ENCODE measurements around the gene PCED1B. TPM values are rescaled to one million over a fixed set of nuclear protein-coding genes. Genes with fewer than 3 reads are reported as not detected.

The PCED1B gene
- total RNA-seq, 2 experiments from 2014 or later: 117 to 119 TPM

- intact Hi-C loops (cut with micrococcal nuclease): loop anchor here (5.0 to 10.0 kb wide), 3 partner anchors 89 to 597 kb away; partner anchors contain the start of gene HDAC7
- no peaks in the 10 kb centered on the region for H3K27me3 Mint-ChIP-seq
- TF ChIP-seq CTCF (IDR thresholded peaks at IDR 0.05): no peak
- peak; percentile 29 for ATAC-seq
- H3K27ac Mint-ChIP-seq: peak overlapping the region; percentile 96
- peaks cover 26% of the 10 kb centered on the region for H3K4me1 Mint-ChIP-seq (ENCODE audit: low read depth)
- no peaks in the 10 kb centered on the region for H3K9me3 Mint-ChIP-seq
- ChIA-PET CTCF (interaction anchor here (0.7 to 2.6 kb wide), 9 partner anchors 9 to 201 kb away, joined by 3 to 17 read pairs (median 3); no protein-coding TSS in a partner anchor), POLR2A (interaction anchor here (0.6 to 14.5 kb wide), 23 partner anchors 8 to 1001 kb away, joined by 3 to 170 read pairs (median 4); partner anchors contain the start of genes AMIGO2 and PCED1B)
- H3K36me3 Mint-ChIP-seq (ENCODE audit: low read depth): peaks cover 82% of the 10 kb centered on the region
- DNase-seq: peak; percentile 71
- H3K4me3 Mint-ChIP-seq: peak overlapping the region; percentile 79
Measured at GRCh38 chr12:47218191-47218654, 138.8 kb downstream of the PCED1B start.

- peaks cover 80% of the 10 kb centered on the region for H3K36me3 Mint-ChIP-seq (ENCODE audit: low read depth)
- no peaks in the 10 kb centered on the region for H3K27me3 Mint-ChIP-seq
- TF ChIP-seq CTCF (IDR thresholded peaks at IDR 0.05): no peak
- H3K4me1 Mint-ChIP-seq (ENCODE audit: low read depth): peaks cover 33% of the 10 kb centered on the region
- no peak for ATAC-seq
- ChIA-PET POLR2A (interaction anchor here (1.1 to 14.5 kb wide), 7 partner anchors 7 to 249 kb away, joined by 3 to 170 read pairs (median 6); partner anchors contain the start of genes AMIGO2 and PCED1B), CTCF (interaction anchor here (0.7 to 2.6 kb wide), 10 partner anchors 8 to 187 kb away, joined by 3 to 17 read pairs (median 3); no protein-coding TSS in a partner anchor)
- peak overlapping the region; percentile 96 for H3K27ac Mint-ChIP-seq
- no peaks in the 10 kb centered on the region for H3K9me3 Mint-ChIP-seq
- H3K4me3 Mint-ChIP-seq: peak overlapping the region; percentile 79
- DNase-seq: no peak
- intact Hi-C loops (cut with micrococcal nuclease): loop anchor here (5.0 to 10.0 kb wide), 3 partner anchors 88 to 596 kb away; partner anchors contain the start of gene HDAC7
Measured at GRCh38 chr12:47219243-47219642, 139.8 kb downstream of the PCED1B start.

- Mint-ChIP-seq H3K27me3 (no peaks in the 10 kb centered on the region), H3K27ac (peak overlapping the region; percentile 88), H3K36me3 (ENCODE audit: low read depth) (peaks cover 83% of the 10 kb centered on the region), H3K4me3 (peak overlapping the region; percentile 74), H3K9me3 (no peaks in the 10 kb centered on the region), H3K4me1 (ENCODE audit: low read depth) (peaks cover 55% of the 10 kb centered on the region)
- ChIA-PET POLR2A (interaction anchor here (0.9 to 1.9 kb wide), 7 partner anchors 8 to 174 kb away, joined by 3 to 8 read pairs (median 4); no protein-coding TSS in a partner anchor), CTCF (interaction anchor here (0.8 to 1.7 kb wide), 3 partner anchors 11 to 189 kb away, joined by 3 to 4 read pairs (median 4); no protein-coding TSS in a partner anchor)
- no peak for ATAC-seq
- TF ChIP-seq CTCF (IDR thresholded peaks at IDR 0.05): no peak
- no peak for DNase-seq
- intact Hi-C loops (cut with micrococcal nuclease): loop anchor here (5.0 kb wide), 1 partner anchor 51 kb away; no protein-coding TSS in a partner anchor
Measured at GRCh38 chr12:47221256-47222023, 142.0 kb downstream of the PCED1B start.

- peaks cover 62% of the 10 kb centered on the region for H3K4me1 Mint-ChIP-seq (ENCODE audit: low read depth)
- DNase-seq: no peak
- POLR2A ChIA-PET: interaction anchor here (1.2 to 1.9 kb wide), 4 partner anchors 9 to 173 kb away, joined by 3 to 8 read pairs (median 4); no protein-coding TSS in a partner anchor
- H3K9me3 Mint-ChIP-seq: no peaks in the 10 kb centered on the region
- ATAC-seq: peak; percentile 9
- peak overlapping the region; percentile 88 for H3K27ac Mint-ChIP-seq
- intact Hi-C loops (cut with micrococcal nuclease): loop anchor here (5.0 kb wide), 1 partner anchor 50 kb away; no protein-coding TSS in a partner anchor
- H3K36me3 Mint-ChIP-seq (ENCODE audit: low read depth): peaks cover 81% of the 10 kb centered on the region
- no peak for TF ChIP-seq CTCF (IDR thresholded peaks at IDR 0.05)
- peak overlapping the region; percentile 74 for H3K4me3 Mint-ChIP-seq
- CTCF ChIA-PET: interaction anchor here (1.7 kb wide), 1 partner anchor 12 kb away, joined by 4 read pairs; no protein-coding TSS in a partner anchor
- no peaks in the 10 kb centered on the region for H3K27me3 Mint-ChIP-seq
Measured at GRCh38 chr12:47222520-47223030, 143.2 kb downstream of the PCED1B start.
